ENCODE measurements around the gene PPP3R2.

PPP3R2 gene

GRCh38 chr9:101618698-101619097 lies 23.9 kb upstream of the PPP3R2 start:
- H3K4me3 ChIP-seq (ENCODE audit: low read length), result no peak overlapping the region
- no peak for DNase-seq (ENCODE audit: low read depth)
- no peak for TF ChIP-seq CTCF (conservative IDR thresholded peaks at IDR 0.05; ENCODE audit: low read length)

GRCh38 chr9:101605547-101605946 lies 10.8 kb upstream of the PPP3R2 start:
- no peak for TF ChIP-seq CTCF (conservative IDR thresholded peaks at IDR 0.05; ENCODE audit: low read length)
- no peak overlapping the region for H3K4me3 ChIP-seq (ENCODE audit: low read length)
- no peak for DNase-seq (ENCODE audit: low read depth)

- TF ChIP-seq CTCF (conservative IDR thresholded peaks at IDR 0.05; ENCODE audit: low read length), result no peak
- H3K4me3 ChIP-seq (ENCODE audit: low read length), result no peak overlapping the region
These were observed 9.5 kb upstream of the PPP3R2 start for GRCh38 chr9:101604296-101604695.

GRCh38 chr9:101601904-101602765 lies 7.4 kb upstream of the PPP3R2 start:
- H3K4me3 ChIP-seq (ENCODE audit: low read length), result no peak overlapping the region
- DNase-seq (ENCODE audit: low read depth), result peak; percentile 49
- TF ChIP-seq CTCF (conservative IDR thresholded peaks at IDR 0.05; ENCODE audit: low read length), result peak; percentile 81

More at GRCh38 chr9:101604296-101604695, 9.5 kb upstream of the PPP3R2 start:
- DNase-seq (ENCODE audit: low read depth), result no peak

- H3K4me3 ChIP-seq (ENCODE audit: low read length), result no peak overlapping the region
- no peak for DNase-seq (ENCODE audit: low read depth)
- TF ChIP-seq CTCF (conservative IDR thresholded peaks at IDR 0.05; ENCODE audit: low read length), result no peak
These were observed 1.4 kb downstream of the PPP3R2 start for GRCh38 chr9:101593345-101593744.

GRCh38 chr9:101592788-101593187 lies 2.0 kb downstream of the PPP3R2 start:
- no peak for DNase-seq (ENCODE audit: low read depth)
- H3K4me3 ChIP-seq (ENCODE audit: low read length), result no peak overlapping the region
- no peak for TF ChIP-seq CTCF (conservative IDR thresholded peaks at IDR 0.05; ENCODE audit: low read length)

- TF ChIP-seq CTCF (conservative IDR thresholded peaks at IDR 0.05; ENCODE audit: low read length), result no peak
- DNase-seq (ENCODE audit: low read depth), result no peak
These were observed 2.9 kb downstream of the PPP3R2 start for GRCh38 chr9:101591787-101592446.

More at GRCh38 chr9:101591787-101592446, 2.9 kb downstream of the PPP3R2 start:
- H3K4me3 ChIP-seq (ENCODE audit: low read length), result no peak overlapping the region
